Glomerular visceral epithelial cell (primary cell): ENCODE measurements around the gene RBM23.
A peak's percentile ranks its signal among the peaks of the same experiment; 100 is the strongest.
"Not testable (repeated sequence)": the region's sequence is repeated elsewhere in the genome, so short reads cannot be mapped to it uniquely, and the experiment has no call there.

Experiments used
- DNase-seq: peaks from one replicate; pipeline ENCODE4 v3.0.0-alpha.2; 2016; ENCODE audit errors: extremely low spot score

Gene RBM23

DNA sequence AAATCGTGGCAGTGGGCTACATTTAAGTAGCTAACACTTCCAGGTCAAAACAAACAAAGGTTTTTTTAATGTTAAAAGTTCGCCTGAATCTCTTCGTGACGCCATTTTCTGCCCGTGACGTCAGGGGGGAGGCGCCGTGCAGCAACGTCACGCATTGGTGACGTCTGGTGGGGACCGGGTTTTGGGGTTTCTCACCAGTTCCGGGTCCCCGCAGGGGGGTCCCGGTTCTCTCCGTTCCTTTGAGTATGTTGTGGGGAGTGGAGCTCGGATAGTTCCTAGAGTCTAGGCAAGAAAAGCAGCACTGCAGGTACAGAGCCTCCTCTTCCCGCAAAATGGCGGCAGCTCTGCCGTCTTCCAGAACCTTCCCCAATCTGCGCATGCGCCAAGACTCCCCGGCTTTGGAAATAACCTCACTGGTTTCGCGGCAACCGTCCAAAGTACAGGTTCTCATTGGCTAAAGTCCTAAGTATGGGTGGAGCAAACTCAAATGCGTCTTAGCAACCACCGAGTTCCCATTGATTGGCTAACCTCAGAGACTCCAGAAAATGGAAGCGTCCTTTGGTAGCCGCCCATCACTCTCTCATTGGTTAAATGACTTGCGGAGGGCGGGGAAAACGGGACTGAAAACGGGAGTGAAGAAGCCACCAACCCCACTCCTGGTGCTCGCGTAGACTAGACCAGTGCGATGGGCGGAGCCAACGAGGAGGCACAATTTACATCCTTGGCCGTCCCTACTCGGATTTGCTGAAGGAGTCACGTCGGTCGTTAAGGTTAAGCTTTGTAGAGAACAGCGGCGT, at the start of gene RBM23:
TSS of gene RBM23 (minus strand) at position 346 of the 797 bp plus-strand sequence.
- peak; percentile 100 for DNase-seq

DNA sequence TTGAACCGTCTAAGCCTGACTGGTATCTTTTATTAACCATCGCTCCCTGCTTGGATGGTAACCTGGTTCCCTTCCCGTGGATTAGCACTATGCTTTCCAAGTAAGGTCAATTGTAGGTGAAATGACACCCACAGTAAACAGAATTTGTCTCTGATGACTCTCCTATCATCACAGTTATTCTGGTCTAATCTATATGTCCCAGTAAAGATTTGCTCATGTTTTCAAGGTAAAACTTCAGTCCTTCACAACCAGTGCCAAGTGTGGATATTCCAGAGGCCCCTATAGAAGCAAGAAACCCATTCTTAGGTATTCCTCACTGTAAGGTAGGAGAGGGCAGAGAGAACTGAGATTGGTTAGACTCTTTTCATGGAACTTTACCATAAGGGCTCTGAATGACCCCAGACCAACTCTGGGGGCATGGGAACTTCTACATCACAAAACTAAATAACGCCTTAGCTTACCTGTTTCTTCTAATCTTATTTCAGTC, 47.9 kb upstream of the RBM23 start:
- no peak for DNase-seq

DNA sequence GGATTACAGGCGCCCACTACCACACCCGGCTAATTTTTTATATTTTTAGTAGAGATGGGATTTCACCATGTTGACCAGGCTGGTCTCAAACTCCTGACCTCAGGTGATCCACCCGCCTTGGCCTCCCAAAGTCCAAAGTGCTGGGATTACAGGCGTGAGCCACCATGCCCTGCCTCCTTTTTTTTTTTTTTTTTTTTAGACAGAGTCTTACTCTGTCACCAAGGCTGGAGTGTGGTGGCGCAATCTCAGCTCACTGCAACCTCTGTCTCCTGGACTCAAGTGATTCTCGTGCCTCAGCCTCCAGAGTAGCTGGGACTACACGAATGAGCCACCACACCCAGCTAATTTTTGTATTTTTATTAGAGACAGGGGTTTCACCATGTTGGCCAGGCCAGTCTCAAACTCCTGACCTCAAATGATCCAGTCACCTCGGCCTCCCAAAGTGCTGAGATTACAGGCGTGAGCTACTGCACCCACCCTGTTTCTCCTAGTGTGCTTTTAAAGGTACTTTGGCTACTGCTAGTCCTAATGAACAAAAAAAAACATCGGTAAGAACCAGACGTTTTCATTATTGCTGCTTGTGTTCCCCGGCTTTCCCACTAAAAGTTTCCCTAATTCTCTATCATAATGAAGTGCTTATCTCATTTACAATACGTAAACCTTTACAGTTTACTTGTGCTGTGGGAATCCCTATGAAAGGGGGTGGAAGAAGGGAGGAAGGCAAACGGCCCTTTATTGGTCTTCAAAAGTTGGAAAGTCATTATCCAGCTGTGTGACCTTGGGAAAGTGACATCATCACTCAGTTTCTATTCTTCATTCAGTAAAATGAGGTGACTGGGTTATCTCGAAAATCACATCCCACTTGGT, 47.2 kb upstream of the RBM23 start:
- not testable (repeated sequence) for DNase-seq

DNA sequence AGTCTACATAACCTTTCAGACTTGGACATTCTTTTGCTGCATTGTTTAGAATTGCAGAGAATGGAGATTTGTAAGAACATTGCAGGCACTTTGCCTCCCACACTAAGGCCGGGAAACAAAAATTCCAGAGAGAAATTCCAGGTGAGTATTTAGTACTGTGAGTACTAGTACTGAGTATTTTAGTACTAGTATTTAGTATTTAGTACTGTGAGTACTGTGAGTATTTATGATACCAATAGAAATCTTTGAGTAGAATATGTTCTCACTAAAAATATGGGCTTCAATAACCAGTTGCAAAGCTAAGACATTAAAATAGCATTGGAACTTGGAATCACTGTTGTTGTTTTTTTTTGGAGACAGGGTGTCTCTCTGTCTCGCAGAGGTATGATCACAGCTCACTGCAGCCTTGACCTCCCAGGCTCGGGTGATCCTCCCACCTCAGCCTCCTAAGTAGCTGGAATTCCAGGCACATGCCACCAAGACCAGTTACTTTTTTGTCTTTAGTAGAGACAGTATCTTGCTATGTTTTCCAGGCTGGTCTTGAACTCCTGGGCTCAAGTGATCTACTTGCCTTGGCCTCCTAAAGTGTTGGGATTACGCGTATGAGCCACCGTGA, 43.2 kb upstream of the RBM23 start:
- no peak for DNase-seq

DNA sequence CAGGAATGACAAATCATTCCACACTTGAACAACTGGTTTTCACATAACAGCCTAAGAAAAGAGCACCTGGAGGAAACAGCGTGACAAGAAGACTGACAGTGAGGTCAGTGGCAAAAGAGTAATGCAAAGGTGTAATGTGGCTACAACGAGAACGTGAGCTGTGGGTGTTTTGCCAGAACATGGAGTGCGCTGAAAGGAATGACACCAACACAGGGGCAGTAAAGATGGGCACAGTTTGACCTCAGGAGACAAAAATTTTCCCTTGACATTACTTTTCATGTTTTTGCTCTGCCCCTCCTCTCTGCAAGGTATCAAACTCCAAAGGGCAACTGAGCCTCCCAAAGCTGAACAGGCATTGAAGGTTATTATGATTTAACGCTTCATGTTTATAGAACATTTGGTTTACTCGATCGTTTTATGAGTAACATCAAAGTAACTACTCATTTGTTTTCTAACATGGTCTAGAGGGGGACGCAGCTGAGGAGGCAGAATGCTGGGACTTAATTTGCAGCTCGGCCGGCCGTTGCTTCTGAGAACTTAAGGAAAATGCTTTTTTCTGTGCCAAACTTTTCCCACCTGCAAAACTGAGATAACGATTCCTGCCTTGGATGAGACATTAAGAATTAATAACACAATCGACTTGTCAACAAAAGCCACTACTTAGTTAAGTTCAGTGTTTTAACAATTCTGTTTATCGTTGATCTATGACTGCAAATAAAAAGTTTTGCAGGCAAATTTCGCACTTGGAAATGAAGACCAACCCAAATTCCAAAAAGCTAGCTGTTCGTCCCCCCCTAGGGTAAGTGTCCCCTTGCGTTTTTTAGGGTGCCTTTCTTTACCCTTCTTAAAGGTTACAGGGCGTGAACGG, 37.0 kb upstream of the RBM23 start:
- peak; percentile 79 for DNase-seq

DNA sequence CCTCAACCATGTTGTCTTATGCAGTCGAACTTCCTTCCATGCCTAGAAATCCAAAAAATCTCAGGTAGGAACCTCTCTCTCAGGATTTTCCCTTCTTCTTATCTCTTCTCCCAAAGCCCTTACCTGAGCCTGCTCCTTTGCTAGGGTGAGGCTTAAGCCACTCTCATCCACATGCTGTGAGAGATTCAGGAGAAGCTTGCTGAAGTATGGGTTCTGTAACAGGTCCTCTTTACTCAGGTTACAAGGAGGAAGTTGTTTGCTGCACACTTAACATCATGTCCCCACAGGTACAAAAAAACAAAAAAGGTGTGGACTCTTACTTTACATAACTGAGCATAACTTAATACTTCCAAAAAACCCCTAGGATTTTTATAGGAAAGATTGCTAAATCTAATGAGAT, 33.5 kb upstream of the RBM23 start:
- DNase-seq = no peak

DNA sequence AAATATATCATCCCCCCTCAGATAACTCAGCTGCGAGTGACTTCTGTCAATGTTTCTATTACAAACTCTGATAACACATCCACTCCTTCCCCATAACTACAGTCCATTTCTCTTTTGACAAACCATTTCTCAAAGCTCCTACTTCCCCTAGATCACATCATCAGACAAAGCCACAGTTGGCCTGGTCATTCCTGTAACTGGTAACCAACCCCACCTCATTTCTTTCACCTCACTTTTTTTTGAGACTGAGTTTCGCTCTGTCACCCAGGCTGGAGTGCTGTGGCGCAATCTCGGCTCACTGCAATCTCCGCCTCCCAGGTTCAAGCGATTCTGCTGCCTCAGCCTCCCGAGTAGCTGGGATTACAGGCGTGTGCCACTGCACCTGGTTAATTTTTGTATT, 32.8 kb upstream of the RBM23 start:
- DNase-seq = not testable (repeated sequence)

DNA sequence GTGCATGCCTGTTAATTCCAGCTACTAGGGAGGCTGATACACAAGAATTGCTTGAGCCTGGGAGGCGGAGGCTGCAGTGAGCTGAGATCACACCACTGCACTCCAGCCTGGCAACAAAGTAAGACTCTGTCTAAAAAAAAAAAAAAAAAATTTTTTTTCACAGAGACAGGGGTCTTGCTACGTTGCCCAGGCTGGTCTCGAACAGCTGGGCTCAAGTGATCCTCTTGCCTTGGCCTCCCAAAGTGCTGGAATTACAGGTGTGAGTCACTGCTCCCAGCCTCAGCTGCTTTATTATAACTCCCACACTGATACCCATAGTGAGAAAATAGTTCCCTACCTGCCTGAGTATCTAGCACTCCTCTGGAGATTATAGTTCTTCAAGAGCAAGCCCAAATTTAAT, 26.7 kb upstream of the RBM23 start:
- DNase-seq = no peak

DNA sequence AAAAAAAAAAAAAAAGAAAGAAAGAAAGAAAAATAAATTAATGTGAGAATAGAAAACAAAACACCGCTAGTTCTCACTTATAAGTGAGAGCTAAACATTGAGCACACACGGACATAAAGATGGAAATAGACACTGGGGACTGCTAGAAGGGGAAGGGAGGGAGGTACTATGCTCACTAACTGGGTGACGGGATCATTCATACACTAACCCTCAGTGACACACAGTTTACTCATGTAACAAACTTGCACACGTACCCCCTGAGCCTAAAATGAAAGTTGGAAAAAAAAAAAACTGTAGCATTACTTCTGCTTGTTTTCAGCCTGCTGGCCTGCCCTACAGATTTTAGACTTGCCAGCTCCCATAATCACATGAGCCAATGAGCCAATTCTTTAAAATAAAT, 20.7 kb upstream of the RBM23 start:
- DNase-seq = peak; percentile 43

DNA sequence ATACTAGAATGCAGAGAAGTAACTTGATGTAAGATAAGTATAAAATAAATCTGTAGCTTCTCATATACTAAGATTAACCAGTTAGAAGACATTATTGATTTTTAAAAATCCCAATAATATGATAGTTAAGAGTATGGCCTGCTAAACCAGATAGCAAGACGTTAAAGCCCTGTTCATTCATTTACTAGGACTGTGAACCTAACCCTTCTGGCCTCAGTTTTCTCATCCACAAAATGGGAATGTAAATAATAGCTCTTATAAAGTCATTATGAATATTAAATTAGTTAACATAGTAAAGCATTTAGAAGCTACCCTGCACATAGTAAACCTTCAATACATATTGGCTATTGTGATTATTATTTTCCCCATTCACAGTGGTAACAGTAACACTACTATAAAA, 16.2 kb upstream of the RBM23 start:
- no peak for DNase-seq

DNA sequence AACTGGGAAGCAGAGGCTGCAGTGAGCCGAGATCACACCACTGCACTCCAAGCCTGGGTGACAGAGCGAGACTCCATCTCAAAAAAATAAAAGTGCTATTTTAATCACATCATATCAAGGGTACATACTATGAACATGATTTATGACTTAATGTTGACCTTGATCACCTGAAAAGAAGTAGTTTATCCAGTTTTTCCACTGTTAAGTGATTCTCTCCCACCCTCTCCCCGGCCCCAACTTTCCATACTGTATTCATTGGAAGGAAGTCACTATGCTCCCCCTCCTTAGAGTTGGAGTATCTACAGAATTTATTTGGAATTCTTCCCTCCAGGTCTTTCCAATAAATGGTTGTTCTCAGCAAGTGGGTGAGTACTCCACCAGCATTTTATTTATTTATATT, 13.2 kb upstream of the RBM23 start:
- no peak for DNase-seq

DNA sequence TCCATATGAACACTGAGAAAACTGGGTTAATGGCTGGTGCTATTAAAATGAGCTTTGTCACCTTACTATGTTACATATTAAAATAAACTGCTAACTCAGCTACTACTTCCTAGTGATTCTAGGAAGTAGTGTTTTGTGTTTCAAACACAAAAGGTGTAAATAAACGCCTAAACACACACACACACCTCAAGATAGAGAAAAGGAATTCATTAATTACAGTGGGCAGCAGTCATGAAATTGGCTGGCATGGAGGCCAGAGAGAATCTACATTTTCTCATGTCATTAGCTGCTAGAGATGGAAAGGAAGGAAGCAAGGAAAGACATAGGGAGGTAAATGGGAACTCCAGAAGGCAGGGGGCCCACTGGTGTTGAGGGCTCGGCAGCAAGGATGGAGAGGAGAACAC, 11.0 kb upstream of the RBM23 start:
- DNase-seq = no peak

DNA sequence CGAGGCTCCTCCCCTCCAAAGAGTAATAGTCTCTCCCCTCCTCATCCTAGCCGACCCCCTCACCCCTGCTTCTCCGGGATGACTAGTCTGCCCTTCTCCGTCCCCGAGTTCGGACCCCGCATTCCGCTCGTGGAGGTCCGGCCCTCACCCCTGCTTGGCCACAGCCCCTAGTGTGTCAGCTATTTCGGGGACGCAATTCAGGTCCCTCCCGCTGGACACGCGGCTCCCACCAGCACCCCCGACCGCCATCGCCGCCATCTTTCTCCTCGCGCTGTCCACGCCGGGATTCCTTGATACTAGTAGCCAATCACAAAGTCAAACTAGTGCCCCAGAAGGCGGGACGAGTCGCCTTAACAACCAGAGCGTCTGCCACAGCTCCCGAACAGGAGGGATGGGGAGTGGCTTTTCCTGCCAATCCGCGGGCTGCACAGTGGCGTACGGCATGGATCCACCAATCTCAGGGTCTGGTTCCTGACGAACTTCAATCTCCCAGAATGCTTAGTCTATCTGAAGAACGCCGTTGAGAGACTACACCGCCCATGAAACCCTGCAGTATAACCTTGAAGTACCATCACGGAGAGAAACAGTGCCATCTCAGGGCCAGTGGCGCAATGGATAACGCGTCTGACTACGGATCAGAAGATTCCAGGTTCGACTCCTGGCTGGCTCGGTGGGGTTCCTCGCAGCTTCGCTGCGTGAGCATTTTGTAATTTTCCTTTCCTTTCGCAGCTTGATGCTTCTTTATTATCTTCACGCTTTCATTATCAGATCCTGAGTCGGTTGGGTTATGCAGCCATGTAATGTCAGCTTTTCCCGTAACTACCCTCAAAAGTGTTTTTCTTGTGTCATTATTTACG, 10.4 kb upstream of the RBM23 start, which contains the start of gene PRMT5:
TSS of gene PRMT5 (minus strand) at position 273 of the 857 bp plus-strand sequence. CDS start at position 258, 15 bp downstream.
- DNase-seq = peak; percentile 100

DNA sequence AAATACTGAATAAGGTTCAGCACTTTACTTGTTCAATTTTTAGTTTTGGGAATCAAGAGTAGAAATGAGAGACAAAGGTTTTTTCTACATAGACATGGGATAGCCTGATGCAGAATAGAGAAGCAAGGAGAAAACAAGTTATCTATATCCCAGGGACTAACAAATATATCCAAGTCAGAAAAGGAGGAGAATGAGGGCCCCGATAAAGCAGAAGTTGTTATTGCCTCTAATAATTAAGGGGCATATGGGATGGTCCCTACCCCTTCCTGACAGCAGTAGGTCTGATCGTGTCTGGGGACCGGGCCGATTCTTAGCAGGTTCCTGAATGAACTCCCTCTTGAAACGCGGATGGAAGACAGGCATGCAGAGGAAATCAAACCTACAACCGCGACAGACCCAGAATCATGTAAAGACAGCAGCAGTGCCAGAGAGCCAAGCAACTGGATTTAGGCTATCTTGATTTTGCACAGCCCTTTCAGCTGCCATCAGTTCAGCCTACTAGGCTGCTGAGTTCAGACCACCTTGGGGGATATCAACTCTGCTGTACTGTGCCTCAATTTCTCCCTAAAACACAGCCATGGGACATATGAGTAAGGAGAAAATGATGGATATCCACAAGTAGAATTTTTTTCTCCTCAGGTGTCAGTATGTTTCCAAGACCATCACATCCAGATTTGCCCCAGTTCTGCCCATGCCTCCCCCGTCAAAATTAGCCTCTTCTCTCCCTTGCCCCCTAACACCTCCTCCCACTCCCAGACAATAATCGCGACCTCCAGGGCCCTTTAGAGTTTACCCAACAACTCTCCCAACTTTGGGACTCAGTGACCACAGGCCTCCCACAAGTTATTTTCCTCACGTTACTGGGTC, 9.5 kb upstream of the RBM23 start:
- no peak for DNase-seq

DNA sequence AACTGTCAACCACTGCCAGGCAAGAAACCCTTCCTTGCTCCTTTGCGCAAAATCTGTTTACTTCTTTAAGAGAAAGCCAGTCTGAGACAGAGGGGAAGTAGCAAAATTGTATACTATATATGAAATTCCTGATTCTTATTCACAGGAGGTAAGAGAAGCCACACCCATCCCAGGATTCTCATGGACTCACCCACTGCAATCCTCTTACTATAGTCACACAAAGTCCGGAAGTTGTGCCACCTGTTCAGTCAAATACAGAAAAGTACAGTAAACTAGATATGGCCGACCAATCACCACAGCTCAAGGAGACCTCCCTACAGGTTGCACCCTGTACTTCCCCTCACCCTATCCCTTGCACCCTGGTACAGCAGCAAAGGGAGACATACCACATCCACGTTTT, 7.4 kb upstream of the RBM23 start:
- DNase-seq = no peak

DNA sequence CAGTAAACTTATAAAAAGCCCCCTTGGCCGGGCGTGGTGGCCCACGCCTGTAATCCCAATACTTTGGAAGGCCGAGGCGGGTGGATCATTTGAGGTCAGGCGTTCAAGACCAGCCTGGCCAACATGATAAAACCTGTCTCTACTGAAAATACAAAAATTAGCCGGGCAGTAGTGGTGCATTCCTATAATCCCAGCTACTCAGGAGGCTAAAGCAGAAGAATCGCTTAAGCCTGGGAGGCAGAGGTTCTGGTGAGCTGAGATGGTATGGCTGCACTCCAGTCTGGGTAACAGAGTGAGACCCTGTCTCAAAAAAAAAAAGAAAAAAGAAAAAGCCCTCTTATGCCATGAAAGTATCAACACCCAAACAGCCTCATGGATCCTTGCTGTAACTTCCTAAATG, 6.6 kb upstream of the RBM23 start:
- DNase-seq = no peak

DNA sequence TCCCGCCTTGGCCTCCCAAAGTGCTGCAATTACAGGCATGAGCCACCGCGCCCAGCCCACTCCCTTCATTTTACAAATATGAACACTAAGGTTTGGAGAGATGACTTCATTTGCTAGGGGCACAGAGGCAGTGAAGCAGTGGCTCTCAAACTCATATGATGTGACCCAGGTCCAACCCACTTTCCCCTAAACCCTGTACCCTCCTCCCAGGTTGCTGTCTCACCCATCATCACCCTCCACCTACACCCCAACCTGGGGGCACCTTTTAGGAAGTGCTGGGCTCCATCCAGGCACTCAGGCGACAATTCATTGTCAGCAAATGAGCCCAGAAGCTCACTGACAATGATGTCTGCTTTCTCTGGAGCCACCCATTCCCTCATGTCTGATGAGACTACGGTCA, 4.8 kb upstream of the RBM23 start:
- no peak for DNase-seq

DNA sequence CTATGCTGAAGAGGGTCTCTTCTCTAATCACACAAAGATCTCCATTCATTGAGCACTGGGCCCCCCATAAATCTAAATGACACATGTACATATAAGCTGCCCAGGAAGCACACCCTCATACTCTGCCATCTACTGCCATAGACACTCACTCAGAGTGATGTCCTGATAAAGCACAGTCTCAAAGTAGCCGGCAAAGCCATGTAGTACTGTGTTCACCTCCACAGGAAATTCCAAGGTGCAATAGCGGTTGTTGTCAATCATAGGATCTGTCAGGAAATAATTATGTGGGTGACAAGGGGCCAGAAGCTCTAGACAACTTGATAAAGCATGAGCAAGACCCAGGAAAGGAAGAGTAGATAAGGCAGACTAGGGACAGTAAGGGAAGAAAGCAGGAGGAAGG, 3.3 kb upstream of the RBM23 start:
- DNase-seq = no peak

DNA sequence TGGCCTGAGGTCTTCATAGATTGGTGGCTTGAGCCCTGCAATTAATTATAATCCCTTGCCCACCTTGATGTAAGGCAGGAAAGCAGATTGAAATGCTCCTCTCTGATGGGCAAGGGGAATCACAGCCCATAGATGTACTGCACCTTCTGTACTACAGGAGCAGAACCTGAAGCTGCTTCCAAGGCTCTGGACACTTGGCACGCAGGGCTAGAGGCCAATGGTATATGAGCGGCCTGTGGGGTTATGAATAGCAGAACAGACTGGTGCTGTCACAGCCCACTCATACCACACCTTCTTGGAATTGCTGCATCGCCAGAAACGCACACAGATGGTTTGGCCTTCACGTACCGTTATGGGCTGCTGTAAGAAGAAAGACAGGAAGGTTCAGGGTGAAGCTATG, 1.7 kb upstream of the RBM23 start:
- DNase-seq = no peak

DNA sequence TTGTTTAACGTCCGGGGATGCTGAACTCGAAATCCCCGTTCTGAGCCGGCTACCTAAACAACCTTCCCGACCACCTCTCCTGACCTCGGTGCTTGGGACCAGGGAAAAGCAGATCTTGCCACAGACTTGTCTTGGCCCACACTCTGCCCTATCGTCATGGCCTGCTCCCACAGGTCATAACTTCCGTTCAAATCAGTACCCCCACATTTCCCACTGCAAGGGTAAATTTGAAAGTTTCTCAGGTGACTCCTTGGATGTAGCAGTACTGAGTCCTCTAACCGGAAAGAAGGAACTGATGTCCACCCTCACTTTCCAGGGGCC, 612 bp upstream of the RBM23 start:
- DNase-seq = no peak
